Heart right ventricle (tissue), 16 donors: ENCODE measurements around the gene MYCBP2. TPM values are rescaled to one million over a fixed set of nuclear protein-coding genes. Genes with fewer than 3 reads are reported as not detected.

ENCODE experiments used
- ATAC-seq, 8 donors: fragments of 200-7000 bp; cut with Tn5 transposase; one replicate each; pipeline ENCODE4 v1.9.1; 2020; ENCODE audit warnings: mild to moderate bottlenecking in 8 of 8, moderate library complexity in 8 of 8, moderate number of reproducible peaks in 1 of 8
- DNase-seq, 2 donors: peaks; one replicate each; pipeline ENCODE4 v3.0.0-alpha.2; 2020
- H3K27ac ChIP-seq, 10 donors: fragments of 200-600 bp; sonication (generic) in 2 of 10; one replicate each; pipeline versions ENCODE4 v1.5.0 to v1.8.0; 2020 to 2022; ENCODE audit warnings: mild to moderate bottlenecking in 3 of 10
- H3K27me3 ChIP-seq, 7 donors: fragments of 200-600 bp; one replicate each; pipeline ENCODE4 v1.8.0; 2021 to 2022; ENCODE audit warnings: mild to moderate bottlenecking in 2 of 7
- H3K36me3 ChIP-seq, 9 donors: fragments of 200-600 bp; sonication (generic) in 1 of 9; one replicate each; pipeline versions ENCODE4 v1.5.0 to v1.8.0; 2020 to 2022; ENCODE audit warnings: mild to moderate bottlenecking in 2 of 9
- H3K4me1 ChIP-seq, 9 donors: fragments of 200-600 bp; sonication (generic) in 1 of 9; one replicate each; pipeline versions ENCODE4 v1.5.0 to v1.8.0; 2020 to 2022; ENCODE audit warnings: mild to moderate bottlenecking in 4 of 9
- H3K4me3 ChIP-seq, 10 donors: fragments of 200-600 bp; sonication (generic) in 2 of 10; one replicate each; pipeline versions ENCODE4 v1.5.0 to v1.8.0; 2020 to 2022; ENCODE audit warnings: mild to moderate bottlenecking in 7 of 10, moderate library complexity in 2 of 10
- H3K9me3 ChIP-seq, 11 donors: fragments of 200-600 bp in 10 of 11; sonication (generic) in 2 of 11; one replicate each; pipeline versions ENCODE4 v1.5.0 to v1.8.0; 2013 to 2022; ENCODE audit warnings: mild to moderate bottlenecking in 2 of 11, control low read depth in 1 of 11, moderate library complexity in 1 of 11
- WGBS, 2 donors: extraction: QIAGEN DNeasy Blood & Tissue Kit; methylation state at CpG; one replicate each; pipeline ENCODE4 v1.1.7; 2013; ENCODE audit warnings: inconsistent platforms in 1 of 2; 5-methylcytosine and 5-hydroxymethylcytosine counted together
- intact Hi-C, 10 donors: fragments of 100-400 bp; cut with DNase I; formaldehyde crosslinking; loops; one replicate each; pipeline versions ENCODE4 v1.11.1 to v1.14.2; 2022
- polyA plus RNA-seq, 2 donors: library from polyadenylated mRNA; stranded (reverse); fragments of 200-250 nt; gene quantifications; one replicate each; pipeline ENCODE4 v1.2.3, GENCODE V29; 2013
- total RNA-seq, 10 donors: library from RNA; stranded (reverse); fragmentation: NEBNext Ultra II Directional in 3 of 10; extraction: Animal tissue kit (Norgen Biotek cat#: 25700) in 3 of 10; gene quantifications; one replicate each; pipeline versions ENCODE4 v1.2.1 to v1.2.4, GENCODE V29; 2021 to 2023
- TF ChIP-seq, protein P1 (sequence below), 9 donors: fragments of 200-600 bp; sonication (generic) in 2 of 9; IDR thresholded peaks; one replicate each; pipeline versions ENCODE4 v1.5.0 to v1.8.0; 2021 to 2022; ENCODE audit warnings: antibody characterized with exemption in 9 of 9, mild to moderate bottlenecking in 5 of 9, moderate library complexity in 1 of 9
- donor health status: Arrhythmogenic right ventricular cardiomyopathy.
- donor health status: ischemic (EF 13 %, LVEDD 7.1; RV severe dilation, severe dysfunction).
- donor health status: healthy with polysubstance abuse.
- donor health status: DM: no; HTN: yes; CAD: no.
- donor health status: DM: no; HTN: no; CAD: no.
- donor health status: ischemic (EF 25% LVEDD 6.9; RV normal size, moderate dysfunction).
- donor health status: ischemic (EF 25% LVEDD 5.7; RV mildly dilated, moderate dysfunction).
- donor health status: healthy.
- donor health status: DM: yes; HTN: yes; CAD: no.
- donor health status: Ischemic cardiomyopathy.
- donor health status: ischemic (EF 35%, LVEDD 5.7; RV mildly dilated, moderate dysfunction).
- donor health status: nonischemic (EF 11% LVEDD 7.7; RV severe dilation, severe dysfunction).
- donor health status: DM: yes; HTN: yes; CAD: no.
- donor health status: PGD.
- donor health status: ischemic (EF 29% LVEDD 5.4; RV normal size, mild dysfunction).
- donor health status: nonischemic (EF 23%, LVEDD 6.1; RV moderate dilation, normal function).

MYCBP2 gene
- total and polyA plus RNA-seq, 12 donors = 18.6 to 70.7 (median 52.4) TPM

DNA sequence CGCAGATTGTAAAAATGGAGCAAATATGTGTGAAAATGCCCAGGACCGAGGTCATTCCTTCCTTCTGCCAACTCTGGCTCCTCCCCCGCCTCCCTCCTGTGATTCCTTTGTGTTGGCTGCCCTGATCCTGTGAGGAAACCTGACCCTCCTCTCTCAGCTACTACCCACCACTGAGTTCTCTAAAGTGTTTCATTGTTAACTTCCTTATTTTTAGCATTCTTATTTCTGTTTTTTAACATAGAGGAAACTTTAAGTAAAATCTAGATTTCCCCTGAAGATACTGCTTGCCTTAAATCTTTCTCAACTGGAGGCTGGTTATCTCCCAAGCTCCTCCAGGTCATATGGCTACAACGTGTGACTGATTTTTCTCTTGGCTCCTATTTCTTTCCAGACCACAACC, 278.2 kb downstream of the MYCBP2 start:
- TF ChIP-seq, protein P1, sequence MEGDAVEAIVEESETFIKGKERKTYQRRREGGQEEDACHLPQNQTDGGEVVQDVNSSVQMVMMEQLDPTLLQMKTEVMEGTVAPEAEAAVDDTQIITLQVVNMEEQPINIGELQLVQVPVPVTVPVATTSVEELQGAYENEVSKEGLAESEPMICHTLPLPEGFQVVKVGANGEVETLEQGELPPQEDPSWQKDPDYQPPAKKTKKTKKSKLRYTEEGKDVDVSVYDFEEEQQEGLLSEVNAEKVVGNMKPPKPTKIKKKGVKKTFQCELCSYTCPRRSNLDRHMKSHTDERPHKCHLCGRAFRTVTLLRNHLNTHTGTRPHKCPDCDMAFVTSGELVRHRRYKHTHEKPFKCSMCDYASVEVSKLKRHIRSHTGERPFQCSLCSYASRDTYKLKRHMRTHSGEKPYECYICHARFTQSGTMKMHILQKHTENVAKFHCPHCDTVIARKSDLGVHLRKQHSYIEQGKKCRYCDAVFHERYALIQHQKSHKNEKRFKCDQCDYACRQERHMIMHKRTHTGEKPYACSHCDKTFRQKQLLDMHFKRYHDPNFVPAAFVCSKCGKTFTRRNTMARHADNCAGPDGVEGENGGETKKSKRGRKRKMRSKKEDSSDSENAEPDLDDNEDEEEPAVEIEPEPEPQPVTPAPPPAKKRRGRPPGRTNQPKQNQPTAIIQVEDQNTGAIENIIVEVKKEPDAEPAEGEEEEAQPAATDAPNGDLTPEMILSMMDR (IDR thresholded peaks at IDR 0.05) = no peak
- Histone ChIP-seq H3K27me3 (no peaks in the 10 kb centered on the region), H3K27ac (peak overlapping the region in 1 of 10 donors; percentile 39), H3K9me3 (no peaks in the 10 kb centered on the region), H3K4me1 (peaks cover 0 to 17% (median 0%) of the 10 kb centered on the region in 9 donors), H3K36me3 (peaks cover 0 to 98% (median 18%) of the 10 kb centered on the region in 9 donors), H3K4me3 (no peak overlapping the region)
- whole genome bisulfite sequencing, 2 donors = 76 to 81% methylated on average over 4 of the region's 4 CpGs
- DNase-seq = no peak
- intact Hi-C loops = no loop called here
- no peak for ATAC-seq

DNA sequence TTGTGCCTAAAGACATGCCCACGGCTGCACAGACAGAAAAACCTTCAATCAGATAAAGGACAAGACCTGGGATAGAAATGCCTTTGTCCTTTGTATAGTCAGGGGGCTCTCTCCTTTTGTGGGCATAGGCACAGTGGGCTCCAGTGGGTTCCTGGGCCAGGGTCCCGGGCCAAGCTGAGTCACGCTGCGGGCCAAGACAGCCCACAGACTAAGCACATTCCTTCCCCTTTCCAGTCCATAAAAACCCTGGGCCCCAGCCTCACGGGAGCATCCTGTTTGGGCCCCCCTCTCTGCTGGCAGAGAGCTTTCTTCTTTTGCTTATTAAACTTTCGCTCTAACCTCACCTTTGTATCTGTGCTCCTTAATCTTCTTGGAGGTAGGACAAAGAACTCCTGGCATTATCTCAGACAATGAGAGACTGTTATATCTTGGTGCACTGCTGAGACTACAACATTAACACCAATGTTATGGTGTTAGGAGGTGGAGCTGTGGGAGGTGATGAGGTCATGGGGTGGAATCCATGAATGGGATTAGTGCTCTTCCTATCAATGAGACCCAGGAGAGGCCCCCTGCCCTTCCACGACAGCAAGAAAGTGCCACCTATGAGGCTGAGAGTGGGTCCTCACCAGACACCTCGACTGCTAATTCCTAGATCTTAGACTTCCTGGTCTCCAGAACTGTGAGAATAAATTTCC, 279.1 kb downstream of the MYCBP2 start:
- no peaks in the 10 kb centered on the region for H3K9me3 ChIP-seq
- DNase-seq (no peak), ATAC-seq (no peak)
- H3K4me3 ChIP-seq = no peak overlapping the region
- peaks cover 0 to 17% (median 0%) of the 10 kb centered on the region in 9 donors for H3K4me1 ChIP-seq
- WGBS, 2 donors = 96% methylated on average over 8 of the region's 8 CpGs
- H3K36me3 ChIP-seq = peaks cover 0 to 96% (median 13%) of the 10 kb centered on the region in 9 donors
- no peaks in the 10 kb centered on the region for H3K27me3 ChIP-seq
- TF ChIP-seq, protein P1 (IDR thresholded peaks at IDR 0.05) = no peak
- intact Hi-C loops = no loop called here
- H3K27ac ChIP-seq = no peak overlapping the region

DNA sequence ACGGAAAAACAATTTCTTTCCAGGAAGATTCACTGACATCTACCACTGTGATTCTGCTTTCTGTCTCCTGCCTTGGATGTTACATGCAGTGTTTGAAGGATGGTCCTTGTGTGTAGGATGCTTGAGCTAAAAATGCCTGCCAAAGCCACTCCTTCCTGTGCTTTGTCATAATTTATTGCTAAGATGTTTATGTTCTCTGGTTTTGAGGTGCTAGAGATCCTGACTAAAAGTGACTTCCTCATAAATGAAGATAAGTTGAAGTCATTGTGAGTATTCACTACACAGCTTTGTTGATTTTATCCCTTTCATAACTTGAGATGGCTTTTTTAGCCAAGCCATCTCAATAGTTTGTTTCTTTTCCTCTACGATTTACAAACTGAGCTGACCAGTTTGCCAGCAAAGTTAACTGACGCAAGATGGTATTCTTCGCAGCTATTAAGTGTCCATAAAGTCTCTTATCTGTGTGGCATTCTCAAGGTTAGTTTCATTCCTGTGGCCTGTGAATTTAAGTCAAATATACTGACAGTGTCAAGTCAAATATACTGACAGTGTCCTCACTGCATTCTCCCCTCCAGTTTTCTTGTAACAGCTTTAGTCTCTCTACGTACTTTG, 284.2 kb downstream of the MYCBP2 start:
- Histone ChIP-seq H3K27me3 (no peaks in the 10 kb centered on the region), H3K27ac (no peak overlapping the region), H3K9me3 (no peaks in the 10 kb centered on the region), H3K4me3 (no peak overlapping the region), H3K36me3 (peaks cover 0 to 49% (median 13%) of the 10 kb centered on the region in 9 donors), H3K4me1 (no peaks in the 10 kb centered on the region)
- TF ChIP-seq, protein P1 (IDR thresholded peaks at IDR 0.05) = no peak
- DNase-seq = no peak
- intact Hi-C loops = no loop called here
- no peak for ATAC-seq
- 86 to 89% methylated on average over 5 of the region's 5 CpGs for WGBS, 2 donors

DNA sequence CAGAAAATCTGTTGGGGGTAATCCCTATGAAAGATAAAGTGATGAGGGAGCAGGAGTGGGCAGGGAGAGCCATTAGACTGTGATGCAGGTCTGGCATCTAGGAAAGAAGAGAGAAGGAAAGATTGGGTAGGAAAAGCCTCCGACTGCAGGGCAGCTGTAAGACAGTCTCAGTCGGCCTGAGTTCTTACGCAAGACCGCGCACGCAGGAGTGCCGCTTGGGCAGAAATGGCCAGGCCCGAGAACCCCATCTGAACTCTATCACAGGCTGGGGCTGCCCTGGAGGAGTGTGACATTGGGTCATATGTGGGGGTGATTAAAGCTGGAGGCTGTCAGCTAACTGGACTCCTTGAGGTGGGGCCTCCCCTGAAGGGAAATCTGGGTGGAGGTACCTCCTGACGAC, 286.1 kb downstream of the MYCBP2 start:
- intact Hi-C loops = no loop called here
- 95% methylated on average over 9 of the region's 9 CpGs for WGBS, 2 donors
- Histone ChIP-seq H3K9me3 (no peaks in the 10 kb centered on the region), H3K27me3 (no peaks in the 10 kb centered on the region), H3K4me3 (no peak overlapping the region), H3K4me1 (peaks cover 0 to 10% (median 5%) of the 10 kb centered on the region in 9 donors), H3K36me3 (peaks cover 0 to 32% (median 8%) of the 10 kb centered on the region in 9 donors), H3K27ac (no peak overlapping the region)
- DNase-seq (no peak), ATAC-seq (no peak)
- TF ChIP-seq, protein P1 (IDR thresholded peaks at IDR 0.05) = no peak
